H1 (cell line): Measurements from ENCODE around the gene SOX13. TPM values are rescaled to one million over a fixed set of nuclear protein-coding genes. Genes with fewer than 3 reads are reported as not detected.

Source experiments
- BRCA1 ChIP-seq: IDR thresholded peaks from 2 replicates; pipeline ENCODE4 v1.6.1; 2012; ENCODE audit warnings: low read depth, low read length, improper control_type of control experiment
- CREB1 ChIP-seq: IDR thresholded peaks from 2 replicates; pipeline ENCODE4 v1.6.1; 2012; ENCODE audit warnings: inconsistent platforms
- NRF1 ChIP-seq: IDR thresholded peaks from 2 replicates; pipeline ENCODE4 v1.6.1; 2011; ENCODE audit warnings: mild to moderate bottlenecking, low read depth, low read length, improper control_type of control experiment
- POLR2A ChIP-seq, 2 experiments: IDR thresholded peaks; 1 replicate in 1 of 2; 2 replicates in 1 of 2; pipeline ENCODE4 v1.6.1; 2011; ENCODE audit warnings: low read depth in 2 of 2, low read length in 2 of 2, mild to moderate bottlenecking in 2 of 2; ENCODE audit errors: control extremely low read depth in 1 of 2
- SIN3A ChIP-seq, 2 experiments: IDR thresholded peaks in 1 of 2; conservative IDR thresholded peaks in 1 of 2; 2 replicates each; pipeline ENCODE4 v1.6.1; 2011 to 2012; ENCODE audit warnings: low read length in 2 of 2, improper control_type of control experiment in 1 of 2, low read depth in 1 of 2, mild to moderate bottlenecking in 1 of 2
- SUZ12 ChIP-seq: fragments of 200-600 bp; sonication (generic); IDR thresholded peaks from 2 replicates; pipeline ENCODE4 v1.6.1; 2012; ENCODE audit warnings: mild to moderate bottlenecking, inconsistent platforms, low read length, moderate library complexity, mixed read lengths
- polyA plus RNA-seq, 7 experiments: library from polyadenylated mRNA; depleted of rRNA in 3 of 7; stranded (reverse) in 5 of 7; unstranded in 2 of 7; fragments of >200 nt in 5 of 7; fragments of 200-250 nt in 2 of 7; gene quantifications; 1 replicate in 5 of 7; 2 replicates in 1 of 7; 4 replicates in 1 of 7; pipeline versions ENCODE4 v1.2.1 to v1.2.3, GENCODE V29; 2011 to 2013; ENCODE audit warnings: missing spikeins in 2 of 7, mixed read lengths in 2 of 7
- total RNA-seq: library from RNA; stranded (reverse); fragmentation: NEBNext Ultra II Directional; extraction: Animal tissue kit (Norgen Biotek cat#: 25700); gene quantifications from 2 replicates; pipeline ENCODE4 v1.2.1, GENCODE V29; 2021
- TF ChIP-seq, protein P1 (sequence below): fragments of 300-600 bp; sonication (generic); IDR thresholded peaks from 2 replicates; pipeline ENCODE4 v1.7.1; 2012; ENCODE audit warnings: low read length, moderate library complexity, mild to moderate bottlenecking, inconsistent platforms; ENCODE audit not compliant: insufficient replicate concordance
- TF ChIP-seq, protein P2 (sequence below): IDR thresholded peaks from 2 replicates; pipeline ENCODE4 v1.6.1; 2012; ENCODE audit warnings: inconsistent platforms

The SOX13 gene
- total and polyA plus RNA-seq, 2 of the 8 experiments (the other 6 are each of a cell fraction or from before 2014, with no cell fraction given), result 113 to 173 TPM

DNA sequence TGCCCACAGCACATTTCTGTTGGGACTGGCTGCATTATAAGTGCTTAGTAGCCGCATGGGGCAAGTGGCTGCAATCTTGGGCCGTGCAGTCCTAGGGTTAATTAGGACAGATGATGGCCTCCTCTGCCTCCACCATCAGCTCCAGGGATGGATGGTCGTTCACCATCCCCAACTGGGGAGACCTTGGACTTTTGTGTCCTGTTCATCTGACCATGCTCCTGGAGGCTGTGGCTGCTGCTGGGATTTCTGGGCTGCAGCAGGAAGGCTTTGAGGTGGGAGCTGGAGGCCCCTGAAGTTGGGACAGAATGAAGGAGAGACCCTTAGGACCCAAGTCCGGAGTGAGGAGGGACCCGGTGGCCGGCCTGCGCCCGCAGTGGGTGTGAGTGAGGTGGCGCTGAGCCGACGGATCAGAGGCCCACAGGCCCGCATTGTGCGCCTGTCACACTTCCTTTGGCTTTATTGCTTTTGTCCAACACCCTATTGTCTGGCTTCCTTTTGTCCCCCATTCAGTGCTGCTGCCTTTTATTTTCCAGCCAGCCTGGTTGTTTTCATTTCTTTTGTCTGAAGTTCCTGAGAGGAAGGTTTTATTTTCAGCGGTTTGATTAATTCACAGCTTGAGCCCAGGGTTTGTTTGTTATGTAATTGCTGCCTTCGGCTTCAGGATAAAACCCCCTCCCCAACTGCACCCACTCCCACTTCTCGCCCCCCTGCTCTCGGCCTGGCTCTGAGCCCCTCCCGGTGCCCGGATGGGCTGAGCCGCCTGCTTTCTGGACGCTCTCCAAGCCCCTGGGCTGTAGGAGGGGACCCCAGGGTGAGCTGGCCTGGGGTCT, 35.6 kb downstream of the SOX13 start (continued):
- TF ChIP-seq, protein P1, sequence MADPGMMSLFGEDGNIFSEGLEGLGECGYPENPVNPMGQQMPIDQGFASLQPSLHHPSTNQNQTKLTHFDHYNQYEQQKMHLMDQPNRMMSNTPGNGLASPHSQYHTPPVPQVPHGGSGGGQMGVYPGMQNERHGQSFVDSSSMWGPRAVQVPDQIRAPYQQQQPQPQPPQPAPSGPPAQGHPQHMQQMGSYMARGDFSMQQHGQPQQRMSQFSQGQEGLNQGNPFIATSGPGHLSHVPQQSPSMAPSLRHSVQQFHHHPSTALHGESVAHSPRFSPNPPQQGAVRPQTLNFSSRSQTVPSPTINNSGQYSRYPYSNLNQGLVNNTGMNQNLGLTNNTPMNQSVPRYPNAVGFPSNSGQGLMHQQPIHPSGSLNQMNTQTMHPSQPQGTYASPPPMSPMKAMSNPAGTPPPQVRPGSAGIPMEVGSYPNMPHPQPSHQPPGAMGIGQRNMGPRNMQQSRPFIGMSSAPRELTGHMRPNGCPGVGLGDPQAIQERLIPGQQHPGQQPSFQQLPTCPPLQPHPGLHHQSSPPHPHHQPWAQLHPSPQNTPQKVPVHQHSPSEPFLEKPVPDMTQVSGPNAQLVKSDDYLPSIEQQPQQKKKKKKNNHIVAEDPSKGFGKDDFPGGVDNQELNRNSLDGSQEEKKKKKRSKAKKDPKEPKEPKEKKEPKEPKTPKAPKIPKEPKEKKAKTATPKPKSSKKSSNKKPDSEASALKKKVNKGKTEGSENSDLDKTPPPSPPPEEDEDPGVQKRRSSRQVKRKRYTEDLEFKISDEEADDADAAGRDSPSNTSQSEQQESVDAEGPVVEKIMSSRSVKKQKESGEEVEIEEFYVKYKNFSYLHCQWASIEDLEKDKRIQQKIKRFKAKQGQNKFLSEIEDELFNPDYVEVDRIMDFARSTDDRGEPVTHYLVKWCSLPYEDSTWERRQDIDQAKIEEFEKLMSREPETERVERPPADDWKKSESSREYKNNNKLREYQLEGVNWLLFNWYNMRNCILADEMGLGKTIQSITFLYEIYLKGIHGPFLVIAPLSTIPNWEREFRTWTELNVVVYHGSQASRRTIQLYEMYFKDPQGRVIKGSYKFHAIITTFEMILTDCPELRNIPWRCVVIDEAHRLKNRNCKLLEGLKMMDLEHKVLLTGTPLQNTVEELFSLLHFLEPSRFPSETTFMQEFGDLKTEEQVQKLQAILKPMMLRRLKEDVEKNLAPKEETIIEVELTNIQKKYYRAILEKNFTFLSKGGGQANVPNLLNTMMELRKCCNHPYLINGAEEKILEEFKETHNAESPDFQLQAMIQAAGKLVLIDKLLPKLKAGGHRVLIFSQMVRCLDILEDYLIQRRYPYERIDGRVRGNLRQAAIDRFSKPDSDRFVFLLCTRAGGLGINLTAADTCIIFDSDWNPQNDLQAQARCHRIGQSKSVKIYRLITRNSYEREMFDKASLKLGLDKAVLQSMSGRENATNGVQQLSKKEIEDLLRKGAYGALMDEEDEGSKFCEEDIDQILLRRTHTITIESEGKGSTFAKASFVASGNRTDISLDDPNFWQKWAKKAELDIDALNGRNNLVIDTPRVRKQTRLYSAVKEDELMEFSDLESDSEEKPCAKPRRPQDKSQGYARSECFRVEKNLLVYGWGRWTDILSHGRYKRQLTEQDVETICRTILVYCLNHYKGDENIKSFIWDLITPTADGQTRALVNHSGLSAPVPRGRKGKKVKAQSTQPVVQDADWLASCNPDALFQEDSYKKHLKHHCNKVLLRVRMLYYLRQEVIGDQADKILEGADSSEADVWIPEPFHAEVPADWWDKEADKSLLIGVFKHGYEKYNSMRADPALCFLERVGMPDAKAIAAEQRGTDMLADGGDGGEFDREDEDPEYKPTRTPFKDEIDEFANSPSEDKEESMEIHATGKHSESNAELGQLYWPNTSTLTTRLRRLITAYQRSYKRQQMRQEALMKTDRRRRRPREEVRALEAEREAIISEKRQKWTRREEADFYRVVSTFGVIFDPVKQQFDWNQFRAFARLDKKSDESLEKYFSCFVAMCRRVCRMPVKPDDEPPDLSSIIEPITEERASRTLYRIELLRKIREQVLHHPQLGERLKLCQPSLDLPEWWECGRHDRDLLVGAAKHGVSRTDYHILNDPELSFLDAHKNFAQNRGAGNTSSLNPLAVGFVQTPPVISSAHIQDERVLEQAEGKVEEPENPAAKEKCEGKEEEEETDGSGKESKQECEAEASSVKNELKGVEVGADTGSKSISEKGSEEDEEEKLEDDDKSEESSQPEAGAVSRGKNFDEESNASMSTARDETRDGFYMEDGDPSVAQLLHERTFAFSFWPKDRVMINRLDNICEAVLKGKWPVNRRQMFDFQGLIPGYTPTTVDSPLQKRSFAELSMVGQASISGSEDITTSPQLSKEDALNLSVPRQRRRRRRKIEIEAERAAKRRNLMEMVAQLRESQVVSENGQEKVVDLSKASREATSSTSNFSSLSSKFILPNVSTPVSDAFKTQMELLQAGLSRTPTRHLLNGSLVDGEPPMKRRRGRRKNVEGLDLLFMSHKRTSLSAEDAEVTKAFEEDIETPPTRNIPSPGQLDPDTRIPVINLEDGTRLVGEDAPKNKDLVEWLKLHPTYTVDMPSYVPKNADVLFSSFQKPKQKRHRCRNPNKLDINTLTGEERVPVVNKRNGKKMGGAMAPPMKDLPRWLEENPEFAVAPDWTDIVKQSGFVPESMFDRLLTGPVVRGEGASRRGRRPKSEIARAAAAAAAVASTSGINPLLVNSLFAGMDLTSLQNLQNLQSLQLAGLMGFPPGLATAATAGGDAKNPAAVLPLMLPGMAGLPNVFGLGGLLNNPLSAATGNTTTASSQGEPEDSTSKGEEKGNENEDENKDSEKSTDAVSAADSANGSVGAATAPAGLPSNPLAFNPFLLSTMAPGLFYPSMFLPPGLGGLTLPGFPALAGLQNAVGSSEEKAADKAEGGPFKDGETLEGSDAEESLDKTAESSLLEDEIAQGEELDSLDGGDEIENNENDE, result peak; percentile 85
- TF ChIP-seq NRF1, result no peak
- no peak for TF ChIP-seq CREB1
- TF ChIP-seq BRCA1, result no peak
- TF ChIP-seq, protein P2, sequence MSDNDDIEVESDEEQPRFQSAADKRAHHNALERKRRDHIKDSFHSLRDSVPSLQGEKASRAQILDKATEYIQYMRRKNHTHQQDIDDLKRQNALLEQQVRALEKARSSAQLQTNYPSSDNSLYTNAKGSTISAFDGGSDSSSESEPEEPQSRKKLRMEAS, result 0 out of 2 replicates have a peak, but pooled peaks have one; percentile 24
- TF ChIP-seq POLR2A (IDR thresholded peaks at IDR 0.05; ENCODE audit: control extremely low read depth in 1 of 2, low read depth in 2 of 2, low read length in 2 of 2), result no peak
- no peak for TF ChIP-seq SUZ12
- TF ChIP-seq SIN3A (conservative IDR thresholded peaks at IDR 0.05 in 1 of 2, IDR thresholded peaks at IDR 0.05 in 1 of 2; ENCODE audit: low read depth in 1 of 2, low read length in 2 of 2), result peak; percentile 43 to 82; a peak in 2 of 4 replicates
